ENCODE measurements around the gene SLC8A1. TPM values are rescaled to one million over a fixed set of nuclear protein-coding genes. Genes with fewer than 3 reads are reported as not detected.

SLC8A1 gene
- total RNA-seq, 4 donors from 2014 or later: 22.8 to 65.5 (median 42.0) TPM

- no peaks in the 10 kb centered on the region for H3K9me3 ChIP-seq
- in situ Hi-C loops (cut with MboI; ENCODE audit: low pct_ligation_motif_present in 1 of 4, low pct_unique_long_range_greater_than_20kb in 1 of 4, low sequenced_read_pairs in 3 of 4) (no loop called here), intact Hi-C loops (cut with DNase I; ENCODE audit: low total_unique reads) (no loop called here)
- no peaks in the 10 kb centered on the region for H3K36me3 ChIP-seq
- DNase-seq: no peak
- peaks cover 0 to 9% (median 0%) of the 10 kb centered on the region in 4 donors for H3K4me1 ChIP-seq
- H3K27ac ChIP-seq: peak overlapping the region; percentile 14 to 40 (median 30)
- WGBS, 2 donors (ENCODE audit: low coverage in 1 of 2): 52% methylated on average over 1 of the region's 1 CpG; no CpG with 5 or more reads in 1 of the 2 donors
- H3K4me3 ChIP-seq: no peak overlapping the region
- no peak for TF ChIP-seq EP300 (IDR thresholded peaks at IDR 0.05; ENCODE audit: low read depth)
- peak in 1 of 3 donors; percentile 45 for TF ChIP-seq POLR2AphosphoS5 (IDR thresholded peaks at IDR 0.05)
- H3K27me3 ChIP-seq: no peaks in the 10 kb centered on the region
Measured at GRCh38 chr2:40202798-40203400, 249.0 kb downstream of the SLC8A1 start.

GRCh38 chr2:40201425-40201824 is 250.5 kb downstream of the SLC8A1 start:
- Histone ChIP-seq H3K36me3 (no peaks in the 10 kb centered on the region), H3K27ac (no peak overlapping the region)
- in situ Hi-C loops (cut with MboI; ENCODE audit: low pct_ligation_motif_present in 1 of 4, low pct_unique_long_range_greater_than_20kb in 1 of 4, low sequenced_read_pairs in 3 of 4): no loop called here

GRCh38 chr2:40200366-40200915 is 251.4 kb downstream of the SLC8A1 start:
- no peak for DNase-seq
- Histone ChIP-seq H3K4me1 (peaks cover 0 to 9% (median 1%) of the 10 kb centered on the region in 4 donors), H3K9me3 (no peaks in the 10 kb centered on the region), H3K36me3 (no peaks in the 10 kb centered on the region), H3K4me3 (no peak overlapping the region), H3K27ac (peak overlapping the region in 1 of 4 donors; percentile 2), H3K27me3 (no peaks in the 10 kb centered on the region)
- intact Hi-C loops (cut with DNase I; ENCODE audit: low total_unique reads) (no loop called here), in situ Hi-C loops (cut with MboI; ENCODE audit: low pct_ligation_motif_present in 1 of 4, low pct_unique_long_range_greater_than_20kb in 1 of 4, low sequenced_read_pairs in 3 of 4) (no loop called here)
- WGBS, 2 donors (ENCODE audit: low coverage in 1 of 2): 57 to 61% methylated on average over 2 of the region's 2 CpGs
- TF ChIP-seq POLR2A (IDR thresholded peaks at IDR 0.05) (no peak), EP300 (IDR thresholded peaks at IDR 0.05; ENCODE audit: low read depth) (no peak), CTCF (IDR thresholded peaks at IDR 0.05) (no peak), POLR2AphosphoS5 (IDR thresholded peaks at IDR 0.05) (no peak)

More at GRCh38 chr2:40201425-40201824, 250.5 kb downstream of the SLC8A1 start:
- H3K4me3 ChIP-seq: no peak overlapping the region
- H3K4me1 ChIP-seq: peaks cover 0 to 9% (median 1%) of the 10 kb centered on the region in 4 donors
- TF ChIP-seq CTCF (IDR thresholded peaks at IDR 0.05): no peak
- TF ChIP-seq POLR2AphosphoS5 (IDR thresholded peaks at IDR 0.05): no peak
- TF ChIP-seq POLR2A (IDR thresholded peaks at IDR 0.05): no peak
- intact Hi-C loops (cut with DNase I; ENCODE audit: low total_unique reads): no loop called here
- DNase-seq: no peak
- H3K27me3 ChIP-seq: no peaks in the 10 kb centered on the region
- no peaks in the 10 kb centered on the region for H3K9me3 ChIP-seq

GRCh38 chr2:40199771-40200170 is 252.1 kb downstream of the SLC8A1 start:
- Histone ChIP-seq H3K4me1 (peaks cover 0 to 14% (median 1%) of the 10 kb centered on the region in 4 donors), H3K9me3 (no peaks in the 10 kb centered on the region), H3K27me3 (no peaks in the 10 kb centered on the region), H3K4me3 (no peak overlapping the region), H3K36me3 (no peaks in the 10 kb centered on the region), H3K27ac (no peak overlapping the region)
- intact Hi-C loops (cut with DNase I; ENCODE audit: low total_unique reads): no loop called here
- no peak for DNase-seq
- in situ Hi-C loops (cut with MboI; ENCODE audit: low pct_ligation_motif_present in 1 of 4, low pct_unique_long_range_greater_than_20kb in 1 of 4, low sequenced_read_pairs in 3 of 4): no loop called here
- TF ChIP-seq POLR2A (IDR thresholded peaks at IDR 0.05) (no peak), POLR2AphosphoS5 (IDR thresholded peaks at IDR 0.05) (no peak), EP300 (IDR thresholded peaks at IDR 0.05; ENCODE audit: low read depth) (no peak), CTCF (IDR thresholded peaks at IDR 0.05) (no peak)
